ENCODE measurements around the gene SYNGR2.
A peak's percentile ranks its signal among the peaks of the same experiment; 100 is the strongest.

The SYNGR2 gene

GRCh38 chr17:78176548-78177025 is 8.2 kb downstream of the SYNGR2 start:
- no peaks in the 10 kb centered on the region for H3K9me3 ChIP-seq (ENCODE audit: severe bottlenecking)
- H3K36me3 ChIP-seq (ENCODE audit: low read depth) = peaks cover 86% of the 10 kb centered on the region
- ATAC-seq (ENCODE audit: low read depth) (peak; percentile 49), DNase-seq (ENCODE audit: low spot score) (no peak)
- H3K27me3 ChIP-seq (ENCODE audit: insufficient read depth, poor library complexity, severe bottlenecking) = no peaks in the 10 kb centered on the region
- TF ChIP-seq CTCF (IDR thresholded peaks at IDR 0.05; ENCODE audit: poor library complexity, severe bottlenecking) = peak; percentile 86
- peaks cover 7% of the 10 kb centered on the region for H3K4me1 ChIP-seq (ENCODE audit: insufficient read depth, poor library complexity, severe bottlenecking)
- H3K4me3 ChIP-seq (ENCODE audit: severe bottlenecking) = no peak overlapping the region
- no peak overlapping the region for H3K27ac ChIP-seq (ENCODE audit: poor library complexity, severe bottlenecking)

DNA sequence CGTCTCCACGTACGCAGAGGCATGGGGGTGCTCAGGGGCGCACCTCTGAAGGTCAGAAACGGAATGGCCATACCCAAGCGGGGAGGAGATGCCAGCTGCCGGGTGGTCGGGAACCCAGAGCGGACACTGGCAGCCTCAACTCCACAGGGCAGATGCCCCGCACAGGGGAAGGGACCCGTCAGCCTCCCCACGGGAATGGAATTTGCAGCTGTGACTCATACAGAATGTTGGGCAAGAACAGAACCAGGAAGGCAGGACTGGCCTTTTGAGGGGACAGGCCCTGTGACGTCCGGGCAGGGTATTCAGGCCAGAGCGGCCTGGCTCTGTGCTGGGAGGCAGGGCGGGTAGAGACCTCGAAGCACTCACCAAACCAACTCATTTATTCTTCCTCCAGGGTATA is 11.0 kb downstream of the SYNGR2 start:
- H3K27me3 ChIP-seq (ENCODE audit: insufficient read depth, poor library complexity, severe bottlenecking) = no peaks in the 10 kb centered on the region
- peaks cover 90% of the 10 kb centered on the region for H3K36me3 ChIP-seq (ENCODE audit: low read depth)
- no peak for DNase-seq (ENCODE audit: low spot score)
- no peak overlapping the region for H3K27ac ChIP-seq (ENCODE audit: poor library complexity, severe bottlenecking)
- H3K9me3 ChIP-seq (ENCODE audit: severe bottlenecking) = no peaks in the 10 kb centered on the region
- H3K4me3 ChIP-seq (ENCODE audit: severe bottlenecking) = no peak overlapping the region
- TF ChIP-seq CTCF (IDR thresholded peaks at IDR 0.05; ENCODE audit: poor library complexity, severe bottlenecking) = no peak
- ATAC-seq (ENCODE audit: low read depth) = peak; percentile 44
- H3K4me1 ChIP-seq (ENCODE audit: insufficient read depth, poor library complexity, severe bottlenecking) = peaks cover 3% of the 10 kb centered on the region

GRCh38 chr17:78180083-78180482 is 11.7 kb downstream of the SYNGR2 start:
- H3K27ac ChIP-seq (ENCODE audit: poor library complexity, severe bottlenecking) = no peak overlapping the region
- no peak overlapping the region for H3K4me3 ChIP-seq (ENCODE audit: severe bottlenecking)
- H3K4me1 ChIP-seq (ENCODE audit: insufficient read depth, poor library complexity, severe bottlenecking) = peaks cover 6% of the 10 kb centered on the region
- H3K9me3 ChIP-seq (ENCODE audit: severe bottlenecking) = no peaks in the 10 kb centered on the region
- no peaks in the 10 kb centered on the region for H3K27me3 ChIP-seq (ENCODE audit: insufficient read depth, poor library complexity, severe bottlenecking)
- no peak for DNase-seq (ENCODE audit: low spot score)
- no peak for ATAC-seq (ENCODE audit: low read depth)
- H3K36me3 ChIP-seq (ENCODE audit: low read depth) = peaks cover 90% of the 10 kb centered on the region
- no peak for TF ChIP-seq CTCF (IDR thresholded peaks at IDR 0.05; ENCODE audit: poor library complexity, severe bottlenecking)

DNA sequence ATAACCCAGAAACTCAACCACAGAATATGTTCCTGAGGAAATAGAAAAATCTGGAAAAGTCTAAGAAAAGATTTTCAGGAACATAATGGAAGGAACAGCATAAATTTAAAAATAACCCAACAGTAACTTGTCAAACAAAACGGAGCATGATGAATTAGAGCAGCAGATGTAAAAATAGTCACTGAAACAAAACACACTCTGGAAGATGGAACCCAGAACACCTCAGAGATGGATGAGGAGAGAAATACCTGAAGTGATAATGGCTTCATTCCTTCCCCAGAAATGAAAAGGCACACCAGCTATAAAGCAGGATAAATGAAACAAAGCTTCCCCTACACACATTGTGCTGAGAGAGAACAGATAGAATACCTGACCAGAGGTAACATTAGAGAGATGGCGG is 12.1 kb downstream of the SYNGR2 start:
- ATAC-seq (ENCODE audit: low read depth) (no peak), DNase-seq (ENCODE audit: low spot score) (no peak)
- no peak for TF ChIP-seq CTCF (IDR thresholded peaks at IDR 0.05; ENCODE audit: poor library complexity, severe bottlenecking)
- Histone ChIP-seq H3K9me3 (ENCODE audit: severe bottlenecking) (no peaks in the 10 kb centered on the region), H3K27me3 (ENCODE audit: insufficient read depth, poor library complexity, severe bottlenecking) (no peaks in the 10 kb centered on the region), H3K4me3 (ENCODE audit: severe bottlenecking) (no peak overlapping the region), H3K36me3 (ENCODE audit: low read depth) (peaks cover 91% of the 10 kb centered on the region), H3K4me1 (ENCODE audit: insufficient read depth, poor library complexity, severe bottlenecking) (peaks cover 10% of the 10 kb centered on the region), H3K27ac (ENCODE audit: poor library complexity, severe bottlenecking) (no peak overlapping the region)

- Histone ChIP-seq H3K9me3 (ENCODE audit: severe bottlenecking) (no peaks in the 10 kb centered on the region), H3K27ac (ENCODE audit: poor library complexity, severe bottlenecking) (no peak overlapping the region), H3K4me1 (ENCODE audit: insufficient read depth, poor library complexity, severe bottlenecking) (peaks cover 20% of the 10 kb centered on the region), H3K4me3 (ENCODE audit: severe bottlenecking) (no peak overlapping the region), H3K27me3 (ENCODE audit: insufficient read depth, poor library complexity, severe bottlenecking) (no peaks in the 10 kb centered on the region), H3K36me3 (ENCODE audit: low read depth) (peaks cover 82% of the 10 kb centered on the region)
- no peak for DNase-seq (ENCODE audit: low spot score)
- TF ChIP-seq CTCF (IDR thresholded peaks at IDR 0.05; ENCODE audit: poor library complexity, severe bottlenecking) = no peak
- ATAC-seq (ENCODE audit: low read depth) = no peak
These were observed 14.1 kb downstream of the SYNGR2 start for GRCh38 chr17:78182504-78182903.

Measured in RWPE2 (cell line).